Activated CD8-positive, alpha-beta memory T cell treated with anti-CD3 and anti-CD28 coated beads, Interleukin-2, amount 50 U/mL, for 1 hour (primary cell): ENCODE data around the gene TTC39C.
"Not testable (repeated sequence)": the region's sequence is repeated elsewhere in the genome, so short reads cannot be mapped to it uniquely, and the experiment has no call there.

ENCODE experiments used
- DNase-seq: peaks from one replicate; pipeline ENCODE4 v3.0.0-alpha.2; 2020; ENCODE audit errors: extremely low read depth

TTC39C gene

GRCh38 chr18:24016643-24017042 lies 2.1 kb downstream of the TTC39C start:
- DNase-seq: no peak

DNA sequence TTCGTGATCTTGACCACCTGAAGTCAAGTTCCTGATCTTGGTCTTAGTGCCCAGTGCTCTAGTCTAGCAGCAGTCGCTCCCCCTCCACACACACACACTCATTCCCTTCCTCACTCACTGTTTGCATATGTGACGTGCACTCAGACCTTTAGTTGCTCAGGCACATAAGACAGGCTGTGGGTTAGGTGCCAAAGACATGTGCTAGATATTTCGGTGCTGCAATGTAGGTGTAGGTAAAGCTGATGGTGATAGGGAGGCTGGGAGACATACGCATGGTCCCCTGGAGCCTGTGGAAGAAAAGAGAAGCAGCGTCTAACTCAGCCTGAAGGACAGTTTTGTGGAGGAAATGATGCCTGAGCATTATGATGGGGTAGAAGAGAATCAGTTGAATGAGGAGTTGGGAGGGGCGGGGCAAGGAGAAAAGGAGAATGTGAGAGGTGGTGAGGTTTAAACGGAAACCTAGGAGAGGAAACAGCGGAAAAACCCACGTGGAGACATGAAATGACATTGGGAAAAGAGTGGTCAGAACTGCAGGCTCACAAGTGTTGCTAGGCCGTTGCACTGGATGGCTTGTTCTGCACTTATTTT lies 3.8 kb downstream of the TTC39C start:
- DNase-seq: no peak

DNA sequence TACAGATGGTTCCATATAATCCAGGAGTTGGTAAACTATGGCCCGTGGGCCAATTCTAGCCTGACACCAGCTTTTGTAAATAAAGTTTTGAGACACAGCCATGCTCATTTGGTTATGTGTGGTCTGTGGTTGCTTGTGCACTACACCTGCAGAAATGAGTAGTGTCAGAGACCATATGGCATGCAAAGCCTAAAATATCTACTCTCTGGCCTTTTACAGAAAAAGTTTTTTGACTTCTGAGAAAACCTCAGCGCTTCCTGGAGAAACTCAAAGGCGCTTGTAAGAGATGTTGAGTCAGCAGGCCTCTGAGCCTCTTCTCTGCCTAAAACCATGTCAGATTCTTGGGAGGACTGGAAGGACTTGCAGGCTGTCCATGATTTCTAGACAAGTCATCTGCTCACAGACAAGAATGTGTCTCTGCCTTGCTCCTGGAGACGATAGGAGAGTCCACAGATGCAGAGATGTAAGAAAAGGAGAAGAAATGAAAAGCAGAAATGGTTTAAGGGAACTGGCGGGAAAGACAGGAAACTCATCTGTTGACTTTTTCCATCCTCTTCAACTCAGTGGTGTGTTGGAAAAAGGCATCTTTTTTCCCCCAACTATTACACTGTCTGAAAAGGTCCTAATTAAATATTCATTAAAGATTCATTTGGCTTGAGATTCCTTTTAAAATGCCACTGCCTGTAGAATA lies 5.2 kb downstream of the TTC39C start:
- peak; percentile 38 for DNase-seq

- no peak for DNase-seq
Observed at GRCh38 chr18:24021505-24021904, 7.0 kb downstream of the TTC39C start.

GRCh38 chr18:24022161-24022560 lies 7.6 kb downstream of the TTC39C start:
- no peak for DNase-seq

GRCh38 chr18:24023185-24023814 lies 8.7 kb downstream of the TTC39C start:
- no peak for DNase-seq

- DNase-seq: no peak
Observed at GRCh38 chr18:24024425-24024824, 9.9 kb downstream of the TTC39C start.

DNA sequence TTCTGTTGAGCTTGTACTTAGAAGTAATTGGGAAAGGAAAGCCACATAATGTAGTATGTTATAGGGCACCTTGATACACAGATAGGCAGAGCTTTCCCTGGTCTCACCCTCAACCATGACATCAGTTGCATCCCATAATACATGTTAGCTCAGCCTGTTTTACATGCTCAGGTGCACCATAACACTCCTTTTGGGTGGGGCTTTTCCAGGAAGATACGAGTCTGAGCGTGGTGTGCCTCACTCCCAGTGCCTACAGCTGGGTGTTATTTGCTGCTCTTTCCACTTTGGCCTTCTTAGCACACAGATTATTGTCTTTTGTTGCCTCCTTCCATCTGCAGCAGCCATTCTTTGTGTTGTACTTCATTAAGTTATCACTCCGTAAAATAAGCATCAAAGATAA lies 11.9 kb downstream of the TTC39C start:
- DNase-seq: no peak

DNA sequence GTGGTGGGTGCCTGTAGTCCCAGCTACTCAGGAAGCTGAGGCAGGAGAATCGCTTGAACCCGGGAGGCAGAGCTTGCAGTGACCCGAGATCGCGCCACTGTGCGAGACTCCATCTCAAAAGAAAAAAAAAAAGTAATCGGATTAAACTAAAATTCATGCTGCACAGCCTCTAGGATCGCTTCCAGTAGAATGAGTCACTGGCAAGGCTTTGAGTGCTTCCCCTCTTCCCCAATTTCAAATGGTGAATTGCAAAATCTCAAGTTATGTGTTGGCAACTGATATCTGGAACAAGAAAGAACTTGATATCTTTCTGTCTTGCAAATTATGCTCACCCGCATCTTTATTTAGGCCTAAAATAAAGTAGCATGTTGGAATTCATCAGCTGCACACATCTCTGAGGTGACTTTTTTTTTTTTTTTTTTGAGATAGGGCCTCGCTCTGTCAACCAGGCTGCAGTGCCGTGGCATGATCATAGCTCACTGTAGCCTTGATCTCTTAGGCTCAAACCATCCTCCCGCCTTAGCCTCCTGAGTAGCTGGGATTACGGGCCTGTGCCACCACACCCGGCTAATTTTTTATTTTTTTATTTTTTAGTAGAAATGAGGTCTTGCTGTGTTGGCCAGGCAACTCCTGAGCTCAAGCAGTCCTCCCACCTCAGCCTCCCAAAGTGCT lies 12.7 kb downstream of the TTC39C start:
- DNase-seq: no peak

DNA sequence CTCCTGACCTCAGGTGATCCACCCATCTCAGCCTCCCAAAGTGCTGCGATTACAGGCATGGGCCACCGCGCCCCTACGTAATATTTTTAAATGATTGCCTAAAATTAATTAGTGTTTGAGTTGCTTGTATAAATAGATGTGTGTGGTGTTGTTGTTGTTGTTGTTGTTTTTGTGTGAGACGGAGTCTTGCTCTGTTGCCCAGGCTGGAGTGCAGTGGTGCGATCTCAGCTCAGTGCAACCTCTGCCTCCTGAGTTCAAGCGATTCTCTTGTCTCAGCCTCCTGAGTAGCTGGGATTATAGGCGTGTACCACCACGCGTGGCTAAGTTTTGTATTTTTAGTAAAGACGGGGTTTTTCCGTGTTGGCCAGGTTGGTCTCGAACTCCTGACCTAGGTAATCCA lies 14.4 kb downstream of the TTC39C start:
- not testable (repeated sequence) for DNase-seq

GRCh38 chr18:24031318-24031717 lies 16.8 kb downstream of the TTC39C start:
- no peak for DNase-seq

DNA sequence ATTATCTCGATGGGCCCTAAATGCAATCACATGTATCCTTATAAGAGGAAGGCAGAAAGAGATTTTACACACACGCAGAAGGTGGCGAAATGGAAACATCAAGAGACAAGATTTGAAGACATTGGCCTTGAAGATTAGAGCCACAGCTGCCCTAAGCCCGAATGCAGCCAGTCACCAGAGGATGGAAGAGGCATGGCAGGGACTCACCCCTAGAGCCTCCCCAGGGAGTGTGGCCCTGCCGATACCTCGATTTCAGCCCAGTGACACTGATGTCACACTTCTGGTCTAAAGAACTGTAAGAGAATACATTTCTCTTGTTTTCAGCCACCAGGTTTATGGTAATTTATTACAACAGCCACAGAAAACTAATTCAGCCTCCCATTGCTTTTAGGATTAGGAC lies 17.4 kb downstream of the TTC39C start:
- no peak for DNase-seq

DNA sequence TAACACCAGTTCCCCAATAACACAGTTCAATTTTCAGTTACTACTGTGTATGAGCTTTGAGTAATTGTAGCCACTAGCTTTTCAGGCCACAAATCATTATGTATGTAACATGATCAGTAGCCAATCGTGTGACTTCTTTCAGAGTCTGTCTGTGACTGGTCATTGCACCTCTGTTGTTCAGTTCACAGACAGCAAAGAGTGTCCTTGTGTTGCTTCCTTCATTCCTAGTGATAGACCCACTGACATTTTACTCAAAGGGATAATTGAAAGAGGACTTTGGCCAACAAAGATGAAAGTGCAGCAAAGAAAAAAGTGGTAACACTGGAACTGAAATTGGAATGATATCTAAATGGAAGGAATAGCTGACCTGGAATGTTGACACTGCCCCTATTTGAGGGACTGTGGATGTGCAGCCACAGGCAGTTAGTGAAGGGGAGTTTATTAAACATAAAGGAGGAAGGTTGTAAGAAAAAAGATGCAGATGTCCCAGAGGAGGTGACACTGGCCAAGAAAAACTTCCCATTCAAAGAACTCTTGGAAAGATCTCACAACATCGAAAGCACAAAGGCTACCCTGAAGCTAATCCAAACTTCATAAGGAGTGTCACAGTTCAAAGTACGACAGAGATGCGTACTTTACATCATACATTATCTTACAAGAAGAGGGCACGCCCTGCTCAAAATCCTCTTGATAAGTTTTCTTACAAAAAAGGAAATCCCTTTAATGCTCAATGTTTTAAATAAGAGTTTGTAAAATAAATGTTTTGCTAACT lies 19.3 kb downstream of the TTC39C start:
- DNase-seq: no peak

- DNase-seq: no peak
Observed at GRCh38 chr18:24035316-24035715, 20.8 kb downstream of the TTC39C start.

DNA sequence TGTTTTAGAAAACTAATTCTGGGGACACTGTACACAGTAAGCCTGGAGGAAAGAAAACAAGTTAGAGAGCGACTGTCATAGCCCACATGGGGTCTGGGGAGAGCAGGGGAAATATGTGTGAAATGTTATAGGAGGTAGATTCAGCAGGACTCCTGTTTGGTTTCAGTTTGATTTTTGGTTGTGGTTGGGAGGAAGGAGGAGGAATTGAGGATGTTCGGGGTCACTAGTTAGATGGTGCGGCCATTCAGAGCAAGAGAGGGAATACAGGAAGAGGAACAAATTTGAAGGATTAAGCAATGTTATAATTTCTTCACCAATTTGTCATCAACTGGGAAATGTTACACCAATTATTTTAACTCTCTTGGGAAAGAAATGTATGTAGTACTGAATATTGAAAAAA lies 25.1 kb downstream of the TTC39C start:
- DNase-seq: no peak

- DNase-seq: no peak
Observed at GRCh38 chr18:24041691-24042090, 27.1 kb downstream of the TTC39C start.

DNA sequence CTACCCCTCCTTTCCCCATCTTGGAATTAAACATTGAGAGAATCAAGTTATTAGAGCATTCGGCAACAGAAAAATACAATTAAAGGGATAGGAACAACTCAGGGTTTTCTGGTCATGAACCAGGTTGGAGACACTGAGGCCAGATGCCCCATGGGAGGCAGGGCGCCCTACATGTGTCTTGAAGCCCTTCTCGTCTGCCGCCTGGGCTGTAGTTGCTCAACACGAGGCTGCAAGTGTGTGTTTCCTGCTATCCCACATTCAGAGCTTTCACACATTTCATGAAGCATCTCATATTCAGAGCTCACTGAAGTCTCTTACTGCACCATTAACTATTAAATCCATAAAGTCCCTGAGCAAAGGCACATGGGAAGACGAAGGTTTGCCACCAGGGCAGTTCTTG lies 28.8 kb downstream of the TTC39C start:
- DNase-seq: no peak

DNA sequence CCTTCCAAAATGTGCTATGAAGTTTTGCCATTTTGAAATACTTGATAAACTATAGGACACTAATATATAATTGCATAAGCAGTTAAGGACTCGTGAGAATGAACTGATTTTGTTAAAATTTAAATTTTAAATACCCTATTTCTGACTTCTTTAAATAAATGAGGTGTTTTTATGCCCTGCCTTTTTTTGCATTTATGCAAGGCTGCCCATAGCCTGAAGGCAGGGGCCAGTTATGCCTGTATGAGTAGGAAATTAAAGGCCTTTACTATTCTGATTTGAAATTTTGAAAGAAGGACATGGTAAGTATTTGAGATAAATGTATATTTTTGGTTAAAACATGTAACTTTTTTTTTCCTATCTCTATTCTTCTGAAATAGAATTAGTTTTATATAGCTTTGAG lies 33.7 kb downstream of the TTC39C start:
- no peak for DNase-seq

GRCh38 chr18:24049142-24049541 lies 34.6 kb downstream of the TTC39C start:
- DNase-seq: no peak

- no peak for DNase-seq
Observed at GRCh38 chr18:24051031-24051947, 36.7 kb downstream of the TTC39C start.

GRCh38 chr18:24052053-24052452 lies 37.5 kb downstream of the TTC39C start:
- DNase-seq: no peak
